GM10248 (cell line): ENCODE data around the gene SYMPK.

Experiments
- CTCF ChIA-PET: fragments of 300-600 bp; sonication (Branson Sonifier 250); formaldehyde crosslinking; extraction: SDS; loops from one replicate; lab custom pipeline; 2021; ENCODE audit warnings: antibody characterized with exemption; lab: Yijun Ruan, JAX
- POLR2A ChIA-PET: fragments of 350-650 bp; sonication (Branson Sonifier 250); formaldehyde crosslinking; extraction: SDS; loops from one replicate; lab custom pipeline; 2020; ENCODE audit warnings: antibody characterized with exemption; lab: Yijun Ruan, JAX
- DNase-seq: peaks from one replicate; pipeline ENCODE4 v3.0.0; 2012; ENCODE audit errors: extremely low spot score
- CTCF ChIP-seq: IDR thresholded peaks from 2 replicates; pipeline ENCODE4 v1.5.1; 2012; ENCODE audit warnings: mild to moderate bottlenecking, low read depth; ENCODE audit errors: extremely low read depth, missing control alignments, control extremely low read depth

The SYMPK gene

GRCh38 chr19:45772130-45772840 lies 90.7 kb downstream of the SYMPK start:
- CTCF ChIA-PET: interaction anchor here (1.3 to 5.8 kb wide), 5 partner anchors 9 to 111 kb away, joined by 5 to 63 read pairs (median 11); partner anchors contain the start of gene DMPK
- TF ChIP-seq CTCF: no peak
- POLR2A ChIA-PET: no interaction called here
- DNase-seq: no peak

- no peak for TF ChIP-seq CTCF
- no peak for DNase-seq
- ChIA-PET POLR2A (no interaction called here), CTCF (interaction anchor here (1.3 to 5.8 kb wide), 8 partner anchors 9 to 111 kb away, joined by 5 to 77 read pairs (median 26); partner anchors contain the start of genes DMPK and DMWD)
Measured at GRCh38 chr19:45771311-45771933, 91.5 kb downstream of the SYMPK start.

DNA sequence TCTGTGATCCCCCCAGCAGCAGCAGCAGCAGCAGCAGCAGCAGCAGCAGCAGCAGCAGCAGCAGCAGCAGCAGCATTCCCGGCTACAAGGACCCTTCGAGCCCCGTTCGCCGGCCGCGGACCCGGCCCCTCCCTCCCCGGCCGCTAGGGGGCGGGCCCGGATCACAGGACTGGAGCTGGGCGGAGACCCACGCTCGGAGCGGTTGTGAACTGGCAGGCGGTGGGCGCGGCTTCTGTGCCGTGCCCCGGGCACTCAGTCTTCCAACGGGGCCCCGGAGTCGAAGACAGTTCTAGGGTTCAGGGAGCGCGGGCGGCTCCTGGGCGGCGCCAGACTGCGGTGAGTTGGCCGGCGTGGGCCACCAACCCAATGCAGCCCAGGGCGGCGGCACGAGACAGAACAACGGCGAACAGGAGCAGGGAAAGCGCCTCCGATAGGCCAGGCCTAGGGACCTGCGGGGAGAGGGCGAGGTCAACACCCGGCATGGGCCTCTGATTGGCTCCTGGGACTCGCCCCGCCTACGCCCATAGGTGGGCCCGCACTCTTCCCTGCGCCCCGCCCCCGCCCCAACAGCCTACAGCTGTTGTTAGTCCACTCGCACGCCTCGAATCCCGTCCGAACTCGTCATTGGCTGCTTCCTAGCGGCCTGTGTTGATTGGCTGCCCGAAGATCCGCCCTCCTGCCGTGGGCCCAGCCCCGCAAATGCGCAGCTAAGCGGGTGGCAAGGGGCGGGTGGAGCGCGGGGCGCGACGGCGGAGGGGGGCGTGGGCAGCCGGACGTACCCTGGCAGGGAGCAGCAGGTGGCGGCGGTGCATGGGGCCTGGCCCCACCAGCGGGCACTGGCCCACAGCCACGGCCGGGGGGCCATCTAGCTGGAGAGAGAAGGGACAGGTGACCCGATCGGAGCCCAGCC lies 92.5 kb downstream of the SYMPK start:
- TF ChIP-seq CTCF: peak; percentile 94
- ChIA-PET CTCF (interaction anchor here (0.7 to 5.8 kb wide), 28 partner anchors 10 to 292 kb away, joined by 3 to 77 read pairs (median 6); partner anchors contain the start of genes DMPK, DMWD, FBXO46 and FOXA3), POLR2A (interaction anchor here (0.6 kb wide), 2 partner anchors 9 to 131 kb away, joined by 3 read pairs; no protein-coding TSS in a partner anchor)
- DNase-seq: peak; percentile 88

GRCh38 chr19:45769821-45770191 lies 93.1 kb downstream of the SYMPK start:
- TF ChIP-seq CTCF: no peak
- POLR2A ChIA-PET: interaction anchor here (0.6 to 1.4 kb wide), 9 partner anchors 12 to 247 kb away, joined by 3 to 13 read pairs (median 4); partner anchors contain the start of gene IRF2BP1
- CTCF ChIA-PET: interaction anchor here (0.7 to 5.8 kb wide), 33 partner anchors 8 to 291 kb away, joined by 3 to 77 read pairs (median 5); partner anchors contain the start of genes DMPK, DMWD, FBXO46 and FOXA3
- DNase-seq: no peak

- POLR2A ChIA-PET: interaction anchor here (0.6 to 1.5 kb wide), 12 partner anchors 12 to 300 kb away, joined by 3 to 13 read pairs (median 4); partner anchors contain the start of gene IRF2BP1
- peak; percentile 98 for DNase-seq
- CTCF ChIA-PET: interaction anchor here (0.7 to 5.8 kb wide), 36 partner anchors 8 to 291 kb away, joined by 3 to 77 read pairs (median 5); partner anchors contain the start of genes DMPK, DMWD, FBXO46 and FOXA3
- TF ChIP-seq CTCF: no peak
Measured at GRCh38 chr19:45768984-45769782, 93.8 kb downstream of the SYMPK start, which contains the start of gene SIX5. Gene SIX5, minus strand, starts transcription at chr19:45769252. Its CDS starts 408 bp downstream, at chr19:45768844.
